ENCODE results near the gene RPS6KA2.

DNA sequence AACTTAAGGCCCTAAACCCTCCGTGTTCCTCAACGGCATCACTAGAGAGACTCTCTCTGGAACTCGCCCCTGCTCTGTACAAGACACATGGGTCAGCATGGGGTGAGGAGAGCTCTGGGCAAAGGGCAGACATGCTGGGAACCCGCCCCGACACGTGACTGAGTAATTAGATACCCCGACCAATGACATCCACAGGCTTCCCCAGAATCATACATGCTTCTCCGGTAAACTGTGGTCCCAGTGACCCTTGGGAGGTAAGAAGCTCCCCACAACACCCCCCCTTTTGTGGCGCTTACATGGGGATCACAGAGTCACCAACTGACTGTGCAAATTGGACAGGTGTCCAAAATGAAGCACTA, 31.7 kb upstream of the RPS6KA2 start:
- TF ChIP-seq, protein P1, sequence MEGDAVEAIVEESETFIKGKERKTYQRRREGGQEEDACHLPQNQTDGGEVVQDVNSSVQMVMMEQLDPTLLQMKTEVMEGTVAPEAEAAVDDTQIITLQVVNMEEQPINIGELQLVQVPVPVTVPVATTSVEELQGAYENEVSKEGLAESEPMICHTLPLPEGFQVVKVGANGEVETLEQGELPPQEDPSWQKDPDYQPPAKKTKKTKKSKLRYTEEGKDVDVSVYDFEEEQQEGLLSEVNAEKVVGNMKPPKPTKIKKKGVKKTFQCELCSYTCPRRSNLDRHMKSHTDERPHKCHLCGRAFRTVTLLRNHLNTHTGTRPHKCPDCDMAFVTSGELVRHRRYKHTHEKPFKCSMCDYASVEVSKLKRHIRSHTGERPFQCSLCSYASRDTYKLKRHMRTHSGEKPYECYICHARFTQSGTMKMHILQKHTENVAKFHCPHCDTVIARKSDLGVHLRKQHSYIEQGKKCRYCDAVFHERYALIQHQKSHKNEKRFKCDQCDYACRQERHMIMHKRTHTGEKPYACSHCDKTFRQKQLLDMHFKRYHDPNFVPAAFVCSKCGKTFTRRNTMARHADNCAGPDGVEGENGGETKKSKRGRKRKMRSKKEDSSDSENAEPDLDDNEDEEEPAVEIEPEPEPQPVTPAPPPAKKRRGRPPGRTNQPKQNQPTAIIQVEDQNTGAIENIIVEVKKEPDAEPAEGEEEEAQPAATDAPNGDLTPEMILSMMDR (IDR thresholded peaks at IDR 0.05): no peak
- TF ChIP-seq ZFX (IDR thresholded peaks at IDR 0.05; ENCODE audit: borderline replicate concordance): no peak

Data from 22Rv1 (cell line).